NT2/D1 (cell line): Measurements from ENCODE around the gene YWHAE.

Experiments
- SUZ12 ChIP-seq: IDR thresholded peaks from 2 replicates; pipeline ENCODE4 v1.6.1; 2011; ENCODE audit not compliant: insufficient read length, insufficient read depth; ENCODE audit errors: extremely low read depth
- YY1 ChIP-seq: IDR thresholded peaks from 2 replicates; pipeline ENCODE4 v1.6.1; 2011; ENCODE audit not compliant: insufficient read length, insufficient read depth

DNA sequence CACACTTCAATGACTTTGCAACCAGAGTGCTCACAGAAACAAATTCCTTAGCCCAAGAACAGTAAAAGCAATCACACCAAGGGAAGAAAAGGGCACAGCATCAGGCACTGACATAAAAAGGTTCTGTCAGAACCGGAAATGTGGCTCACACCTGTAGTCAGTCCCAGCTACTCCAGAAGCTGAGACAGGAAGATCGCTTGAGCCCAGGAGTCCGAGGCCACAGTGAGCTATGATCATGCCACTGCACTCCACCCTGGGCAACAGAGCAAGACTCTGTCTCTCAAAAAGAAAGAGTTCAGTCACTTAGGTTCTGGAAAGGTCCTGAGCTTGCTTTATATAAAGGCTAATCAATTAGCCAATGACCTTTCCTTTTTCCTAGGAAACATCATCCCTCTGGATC lies 22.7 kb downstream of the YWHAE start:
- no peak for TF ChIP-seq YY1
- TF ChIP-seq SUZ12 = no peak
